PC-9 (cell line): ENCODE results near the gene TAGLN2.

Experiments
- EZH2 ChIP-seq: fragments of 200-600 bp; sonication (generic); IDR thresholded peaks from 2 replicates; pipeline ENCODE4 v1.8.0; 2017; ENCODE audit warnings: antibody characterized with exemption, low read depth
- TF ChIP-seq, protein P1 (sequence below): fragments of 200-600 bp; sonication (generic); conservative IDR thresholded peaks from 2 replicates; pipeline ENCODE4 v1.6.1; 2017; ENCODE audit warnings: mixed run types, antibody characterized with exemption, mild to moderate bottlenecking, moderate library complexity

DNA sequence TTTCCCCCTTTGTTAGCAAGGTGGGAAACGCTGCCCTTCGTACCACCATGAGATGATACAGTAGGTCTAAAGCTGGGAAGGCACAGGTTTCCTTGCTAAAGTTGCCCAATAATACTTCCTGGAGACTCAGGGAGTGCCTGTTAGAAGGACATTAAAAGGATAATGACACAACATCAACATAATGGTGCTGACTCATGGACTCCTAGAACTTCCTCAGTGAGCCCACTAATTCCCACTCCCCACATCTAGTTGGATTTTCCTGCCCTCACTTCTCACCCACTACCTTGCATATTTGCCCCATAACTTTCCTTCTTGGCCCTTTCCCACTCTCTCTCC, 42.8 kb downstream of the TAGLN2 start:
- TF ChIP-seq, protein P1, sequence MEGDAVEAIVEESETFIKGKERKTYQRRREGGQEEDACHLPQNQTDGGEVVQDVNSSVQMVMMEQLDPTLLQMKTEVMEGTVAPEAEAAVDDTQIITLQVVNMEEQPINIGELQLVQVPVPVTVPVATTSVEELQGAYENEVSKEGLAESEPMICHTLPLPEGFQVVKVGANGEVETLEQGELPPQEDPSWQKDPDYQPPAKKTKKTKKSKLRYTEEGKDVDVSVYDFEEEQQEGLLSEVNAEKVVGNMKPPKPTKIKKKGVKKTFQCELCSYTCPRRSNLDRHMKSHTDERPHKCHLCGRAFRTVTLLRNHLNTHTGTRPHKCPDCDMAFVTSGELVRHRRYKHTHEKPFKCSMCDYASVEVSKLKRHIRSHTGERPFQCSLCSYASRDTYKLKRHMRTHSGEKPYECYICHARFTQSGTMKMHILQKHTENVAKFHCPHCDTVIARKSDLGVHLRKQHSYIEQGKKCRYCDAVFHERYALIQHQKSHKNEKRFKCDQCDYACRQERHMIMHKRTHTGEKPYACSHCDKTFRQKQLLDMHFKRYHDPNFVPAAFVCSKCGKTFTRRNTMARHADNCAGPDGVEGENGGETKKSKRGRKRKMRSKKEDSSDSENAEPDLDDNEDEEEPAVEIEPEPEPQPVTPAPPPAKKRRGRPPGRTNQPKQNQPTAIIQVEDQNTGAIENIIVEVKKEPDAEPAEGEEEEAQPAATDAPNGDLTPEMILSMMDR = no peak
- no peak for TF ChIP-seq EZH2
